Activated CD4-positive, CD25-positive, alpha-beta regulatory T cell treated with anti-CD3 and anti-CD28 coated beads, Interleukin-2, amount 50 U/mL, for 72 hours (primary cell): ENCODE data around the gene EXPH5.

ENCODE experiments used
- DNase-seq: peaks from one replicate; pipeline ENCODE4 v3.0.0; 2021

EXPH5 gene

GRCh38 chr11:108559340-108559739, 34.2 kb downstream of the EXPH5 start:
- no peak for DNase-seq

GRCh38 chr11:108558222-108558621, 35.3 kb downstream of the EXPH5 start:
- no peak for DNase-seq

GRCh38 chr11:108556019-108556418, 37.5 kb downstream of the EXPH5 start:
- DNase-seq: no peak

- no peak for DNase-seq
Observed at GRCh38 chr11:108551651-108552462, 41.7 kb downstream of the EXPH5 start.

GRCh38 chr11:108549319-108549885, 44.2 kb downstream of the EXPH5 start:
- DNase-seq: no peak

- no peak for DNase-seq
Observed at GRCh38 chr11:108545909-108546501, 47.6 kb downstream of the EXPH5 start.

GRCh38 chr11:108543316-108543964, 50.1 kb downstream of the EXPH5 start:
- DNase-seq: no peak

GRCh38 chr11:108541531-108541930, 52.0 kb downstream of the EXPH5 start:
- no peak for DNase-seq

- DNase-seq: no peak
Observed at GRCh38 chr11:108538502-108538901, 55.1 kb downstream of the EXPH5 start.

- no peak for DNase-seq
Observed at GRCh38 chr11:108538022-108538424, 55.5 kb downstream of the EXPH5 start.

- DNase-seq: no peak
Observed at GRCh38 chr11:108536783-108537182, 56.8 kb downstream of the EXPH5 start.

GRCh38 chr11:108535384-108535955, 58.1 kb downstream of the EXPH5 start:
- DNase-seq: no peak

- DNase-seq: no peak
Observed at GRCh38 chr11:108534274-108534882, 59.2 kb downstream of the EXPH5 start.

- DNase-seq: no peak
Observed at GRCh38 chr11:108530426-108530825, 63.1 kb downstream of the EXPH5 start.

GRCh38 chr11:108527382-108527781, 66.2 kb downstream of the EXPH5 start:
- DNase-seq: no peak

GRCh38 chr11:108525161-108525560, 68.4 kb downstream of the EXPH5 start:
- DNase-seq: no peak

GRCh38 chr11:108524422-108524821, 69.1 kb downstream of the EXPH5 start:
- no peak for DNase-seq

- no peak for DNase-seq
Observed at GRCh38 chr11:108522318-108522717, 71.2 kb downstream of the EXPH5 start.

- no peak for DNase-seq
Observed at GRCh38 chr11:108518581-108518980, 75.0 kb downstream of the EXPH5 start.

GRCh38 chr11:108516125-108516524, 77.4 kb downstream of the EXPH5 start:
- DNase-seq: no peak

GRCh38 chr11:108512708-108513107, 80.9 kb downstream of the EXPH5 start:
- no peak for DNase-seq

GRCh38 chr11:108511851-108512474, 81.6 kb downstream of the EXPH5 start:
- no peak for DNase-seq
